Neutrophil (primary cell): ENCODE data around the gene USF2.
A peak's percentile ranks its signal among the peaks of the same experiment; 100 is the strongest.
"Not testable (repeated sequence)": the region's sequence is repeated elsewhere in the genome, so short reads cannot be mapped to it uniquely, and the experiment has no call there.

Experiments
- H3K27ac ChIP-seq: fragments of 200-600 bp; sonication (generic); 2 replicates; pipeline ENCODE4 v1.5.1; 2016; ENCODE audit warnings: mild to moderate bottlenecking, moderate library complexity
- H3K27me3 ChIP-seq: fragments of 200-600 bp; sonication (generic); 2 replicates; pipeline ENCODE4 v1.6.0; 2016; ENCODE audit warnings: mild to moderate bottlenecking
- H3K36me3 ChIP-seq: fragments of 200-600 bp; sonication (generic); 2 replicates; pipeline ENCODE4 v1.5.1; 2017
- H3K4me1 ChIP-seq, 2 experiments: fragments of 200-600 bp in 1 of 2; sonication (generic) in 1 of 2; 1 replicate in 1 of 2; 2 replicates in 1 of 2; pipeline versions ENCODE4 v1.5.1 to v1.6.1; 2013 to 2016; ENCODE audit warnings: low read depth in 1 of 2, low read length in 1 of 2, mild to moderate bottlenecking in 1 of 2, moderate library complexity in 1 of 2; ENCODE audit not compliant: control insufficient read depth in 1 of 2, insufficient read depth in 1 of 2
- H3K4me3 ChIP-seq, 2 experiments: fragments of 200-600 bp in 1 of 2; sonication (generic) in 1 of 2; 1 replicate in 1 of 2; 2 replicates in 1 of 2; pipeline ENCODE4 v1.5.1; 2013 to 2016; ENCODE audit warnings: low read depth in 1 of 2, low read length in 1 of 2, mild to moderate bottlenecking in 1 of 2, moderate library complexity in 1 of 2
- H3K9me3 ChIP-seq: fragments of 200-600 bp; sonication (generic); 2 replicates; pipeline ENCODE4 v1.5.1; 2016
- TF ChIP-seq, protein P1 (sequence below): fragments of 200-600 bp; sonication (generic); IDR thresholded peaks from 2 replicates; pipeline ENCODE4 v1.5.1; 2016; ENCODE audit warnings: antibody characterized with exemption

The USF2 gene, protein sequence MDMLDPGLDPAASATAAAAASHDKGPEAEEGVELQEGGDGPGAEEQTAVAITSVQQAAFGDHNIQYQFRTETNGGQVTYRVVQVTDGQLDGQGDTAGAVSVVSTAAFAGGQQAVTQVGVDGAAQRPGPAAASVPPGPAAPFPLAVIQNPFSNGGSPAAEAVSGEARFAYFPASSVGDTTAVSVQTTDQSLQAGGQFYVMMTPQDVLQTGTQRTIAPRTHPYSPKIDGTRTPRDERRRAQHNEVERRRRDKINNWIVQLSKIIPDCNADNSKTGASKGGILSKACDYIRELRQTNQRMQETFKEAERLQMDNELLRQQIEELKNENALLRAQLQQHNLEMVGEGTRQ

DNA sequence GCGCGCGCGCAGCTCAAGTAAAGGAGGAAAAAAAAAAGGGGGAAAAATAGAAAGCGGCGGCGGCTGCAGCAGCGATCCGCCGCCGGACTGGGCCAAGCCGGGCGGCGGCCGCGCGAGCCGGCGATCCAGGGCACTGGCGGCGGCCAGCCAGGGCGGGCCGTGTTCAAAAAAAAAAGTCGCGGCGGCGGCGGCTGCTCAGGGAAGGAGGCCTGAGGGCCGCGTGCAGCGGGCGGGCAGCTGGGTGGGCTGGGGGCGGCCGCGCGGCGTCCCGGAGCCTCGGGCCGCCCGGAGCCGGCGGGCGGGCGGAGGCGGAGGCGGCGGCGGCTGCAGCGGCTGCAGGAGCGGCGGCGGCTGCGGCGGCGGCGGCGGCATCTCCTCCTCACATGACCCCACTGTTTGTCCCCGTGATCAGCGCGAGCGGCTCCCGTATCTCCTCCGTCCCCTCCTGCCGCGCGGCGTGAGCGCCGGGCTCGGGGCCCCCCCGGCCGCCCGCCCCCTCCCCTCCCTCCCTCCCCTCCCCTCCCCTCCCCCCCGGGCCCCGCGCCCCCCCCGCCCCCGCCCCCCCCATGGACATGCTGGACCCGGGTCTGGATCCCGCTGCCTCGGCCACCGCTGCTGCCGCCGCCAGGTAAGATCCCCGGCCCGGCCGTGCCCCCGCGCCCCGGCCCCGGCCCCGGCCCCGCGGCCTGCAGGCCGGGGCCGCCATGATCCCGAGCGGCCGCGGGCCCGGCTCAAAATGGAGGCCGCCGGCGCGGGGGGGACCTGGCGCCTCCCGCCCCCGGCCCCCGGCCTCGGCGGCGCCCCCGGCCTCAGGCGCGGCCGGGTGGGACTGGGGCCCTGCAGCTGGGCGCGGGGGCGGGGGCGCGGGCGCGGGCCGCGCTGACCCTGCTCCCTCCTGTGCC lies at the start of gene USF2:
USF2 (plus strand) TSS at position 427 of the 902 bp plus-strand sequence; CDS start at position 567, 140 bp downstream.
- H3K9me3 ChIP-seq: no peaks in the 10 kb centered on the region
- TF ChIP-seq, protein P1, sequence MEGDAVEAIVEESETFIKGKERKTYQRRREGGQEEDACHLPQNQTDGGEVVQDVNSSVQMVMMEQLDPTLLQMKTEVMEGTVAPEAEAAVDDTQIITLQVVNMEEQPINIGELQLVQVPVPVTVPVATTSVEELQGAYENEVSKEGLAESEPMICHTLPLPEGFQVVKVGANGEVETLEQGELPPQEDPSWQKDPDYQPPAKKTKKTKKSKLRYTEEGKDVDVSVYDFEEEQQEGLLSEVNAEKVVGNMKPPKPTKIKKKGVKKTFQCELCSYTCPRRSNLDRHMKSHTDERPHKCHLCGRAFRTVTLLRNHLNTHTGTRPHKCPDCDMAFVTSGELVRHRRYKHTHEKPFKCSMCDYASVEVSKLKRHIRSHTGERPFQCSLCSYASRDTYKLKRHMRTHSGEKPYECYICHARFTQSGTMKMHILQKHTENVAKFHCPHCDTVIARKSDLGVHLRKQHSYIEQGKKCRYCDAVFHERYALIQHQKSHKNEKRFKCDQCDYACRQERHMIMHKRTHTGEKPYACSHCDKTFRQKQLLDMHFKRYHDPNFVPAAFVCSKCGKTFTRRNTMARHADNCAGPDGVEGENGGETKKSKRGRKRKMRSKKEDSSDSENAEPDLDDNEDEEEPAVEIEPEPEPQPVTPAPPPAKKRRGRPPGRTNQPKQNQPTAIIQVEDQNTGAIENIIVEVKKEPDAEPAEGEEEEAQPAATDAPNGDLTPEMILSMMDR: no peak
- H3K27ac ChIP-seq: peak within 1 kb of the TSS; percentile 93
- peaks cover 37% of the 10 kb centered on the region for H3K36me3 ChIP-seq
- peak within 1 kb of the TSS; percentile 86 to 99 for H3K4me3 ChIP-seq
- peaks cover 44 to 46% of the 10 kb centered on the region in 2 experiments for H3K4me1 ChIP-seq
- H3K27me3 ChIP-seq: no peaks in the 10 kb centered on the region

DNA sequence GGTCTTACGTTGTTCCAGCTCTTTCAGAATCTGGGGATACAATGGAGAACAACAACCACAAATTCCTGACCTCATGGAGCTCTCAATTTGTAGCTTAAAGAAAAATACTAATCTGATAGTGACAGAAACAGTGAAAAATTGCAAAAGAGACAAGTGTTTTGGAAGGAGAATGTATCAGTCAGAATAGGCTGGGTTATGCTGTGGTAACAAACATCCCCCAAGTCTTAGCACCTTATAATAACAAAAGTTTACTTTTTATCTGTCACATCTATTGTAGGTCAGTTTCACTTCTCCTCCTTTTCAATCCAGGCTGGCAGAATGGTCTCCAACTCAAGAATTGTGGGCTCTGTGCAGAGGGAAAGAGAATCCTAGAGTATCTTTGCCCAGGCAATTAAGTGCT lies 49.8 kb upstream of the USF2 start:
- Histone ChIP-seq H3K36me3 (no peaks in the 10 kb centered on the region), H3K4me1 (no peaks in the 10 kb centered on the region), H3K27ac (no peak overlapping the region), H3K9me3 (no peaks in the 10 kb centered on the region), H3K4me3 (no peak overlapping the region), H3K27me3 (peaks cover 19% of the 10 kb centered on the region)
- TF ChIP-seq, protein P1: no peak

DNA sequence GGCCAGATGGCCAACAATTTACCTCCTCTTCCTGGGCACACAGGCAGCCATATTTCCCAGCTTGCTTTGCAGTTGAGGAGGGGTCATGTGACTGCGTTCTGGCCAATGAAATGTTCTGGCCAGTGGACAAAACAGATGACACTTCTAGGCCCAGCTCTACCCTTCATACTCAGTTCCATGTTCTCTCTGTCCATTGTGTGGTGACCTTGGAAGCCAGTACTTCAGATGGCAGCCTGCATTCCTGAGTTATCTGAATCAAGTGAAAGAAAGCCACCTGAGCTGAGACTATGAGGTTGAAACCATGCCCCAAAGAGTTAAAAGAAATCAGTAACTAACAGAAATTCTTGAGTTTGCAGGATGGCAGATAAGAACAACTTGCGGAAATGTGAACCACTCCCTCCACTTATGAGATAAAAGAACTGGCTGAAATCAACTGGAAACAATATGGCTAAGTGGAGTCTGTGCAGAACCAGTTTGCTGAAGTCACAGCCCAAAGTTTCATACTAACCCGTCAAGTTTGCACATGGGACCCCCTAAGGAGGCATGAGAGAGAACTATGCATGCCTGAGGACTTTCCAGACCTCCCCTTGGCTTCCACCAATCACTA lies 48.3 kb upstream of the USF2 start:
- Histone ChIP-seq H3K27me3 (peaks cover 5% of the 10 kb centered on the region), H3K4me1 (no peaks in the 10 kb centered on the region), H3K27ac (no peak overlapping the region), H3K9me3 (no peaks in the 10 kb centered on the region), H3K4me3 (no peak overlapping the region), H3K36me3 (no peaks in the 10 kb centered on the region)
- TF ChIP-seq, protein P1: no peak

DNA sequence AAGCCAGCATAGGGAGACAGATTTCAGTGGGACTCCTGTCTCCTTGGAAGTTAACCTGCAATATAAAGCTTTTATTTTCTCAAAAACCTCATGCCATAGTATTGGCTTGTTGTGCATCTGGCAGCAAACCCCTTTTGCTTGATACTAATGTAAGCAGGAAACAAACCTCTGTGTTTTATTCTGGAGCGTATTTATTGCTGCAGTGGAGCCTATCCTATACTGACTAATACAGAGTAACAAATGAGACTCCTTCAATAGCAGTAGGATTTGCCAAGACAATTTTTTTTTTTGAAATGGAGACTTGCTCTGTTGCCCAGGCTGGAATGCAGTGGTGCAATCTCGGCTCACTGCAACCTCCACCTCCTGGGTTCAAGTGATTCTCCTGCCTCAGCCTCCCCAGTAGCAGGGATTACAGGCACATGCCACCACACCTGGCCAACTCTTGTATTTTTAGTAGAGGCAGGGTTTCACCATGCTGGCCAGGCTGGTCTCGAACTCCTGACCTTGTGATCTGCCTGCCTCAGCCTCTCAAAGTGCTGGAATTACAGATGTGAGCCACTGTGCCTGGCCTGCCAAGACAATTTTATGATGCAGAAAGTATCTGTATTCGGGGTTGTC lies 47.7 kb upstream of the USF2 start:
- H3K27ac ChIP-seq, H3K9me3 ChIP-seq, H3K27me3 ChIP-seq, H3K4me1 ChIP-seq, H3K4me3 ChIP-seq, H3K36me3 ChIP-seq: not testable (repeated sequence)

DNA sequence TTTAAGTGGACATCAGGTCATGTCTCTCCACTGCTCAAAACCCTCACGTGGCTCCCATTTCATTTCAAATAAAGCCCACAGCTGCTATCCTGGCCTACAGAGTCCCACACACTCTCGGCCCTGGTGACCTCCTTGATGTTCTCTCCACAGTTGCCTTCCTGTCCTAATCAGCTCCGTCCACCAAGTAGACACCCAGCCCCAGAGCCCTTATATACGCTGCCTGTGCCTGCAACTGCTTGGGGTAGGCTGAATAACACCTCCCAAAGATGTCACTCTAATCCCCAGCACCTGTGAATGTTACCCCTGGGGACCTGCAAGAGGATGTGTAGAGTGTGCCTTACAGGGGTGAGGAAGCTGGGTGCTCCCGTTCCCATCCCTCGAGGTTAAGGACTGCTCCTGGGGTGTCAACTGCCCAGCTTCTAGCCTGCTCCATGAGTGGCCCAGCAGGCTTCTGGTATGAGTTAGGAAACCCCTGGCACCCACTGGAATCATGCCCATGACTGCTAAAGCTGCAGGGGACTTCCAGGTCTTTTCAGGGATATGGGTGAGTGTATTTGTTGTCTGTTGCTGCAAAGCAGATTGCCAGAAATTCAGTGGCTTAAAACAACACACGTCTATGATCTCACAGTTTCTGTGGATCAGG lies 46.3 kb upstream of the USF2 start:
- Histone ChIP-seq H3K4me3 (no peak overlapping the region), H3K27me3 (no peaks in the 10 kb centered on the region), H3K36me3 (no peaks in the 10 kb centered on the region), H3K4me1 (no peaks in the 10 kb centered on the region), H3K27ac (no peak overlapping the region), H3K9me3 (no peaks in the 10 kb centered on the region)
- TF ChIP-seq, protein P1: no peak
